H9 (cell line): ENCODE data around the gene KCND1. TPM values are rescaled to one million over a fixed set of nuclear protein-coding genes. Genes with fewer than 3 reads are reported as not detected.

Experiments used
- DNase-seq: peaks from one replicate; pipeline ENCODE4 v3.0.0-alpha.2; 2017
- H2AFZ ChIP-seq: one replicate; pipeline ENCODE4 v1.6.1; 2013; ENCODE audit warnings: mild to moderate bottlenecking, low read length, control low read depth, moderate library complexity
- H2AK5ac ChIP-seq: 2 replicates; pipeline ENCODE4 v1.6.1; 2013; ENCODE audit warnings: low read length, control low read depth, mixed read lengths; ENCODE audit not compliant: insufficient read length
- H2BK120ac ChIP-seq: one replicate; pipeline ENCODE4 v1.6.1; 2013; ENCODE audit warnings: low read depth, mild to moderate bottlenecking, low read length, control low read depth, inconsistent platforms; ENCODE audit not compliant: poor library complexity, severe bottlenecking
- H2BK12ac ChIP-seq: 2 replicates; pipeline ENCODE4 v1.6.1; 2013; ENCODE audit warnings: low read length, control low read depth, mixed read lengths, low read depth; ENCODE audit not compliant: insufficient read length
- H2BK15ac ChIP-seq: 2 replicates; pipeline ENCODE4 v1.6.1; 2013; ENCODE audit warnings: low read depth, low read length, control low read depth
- H2BK20ac ChIP-seq: one replicate; pipeline ENCODE4 v1.6.1; 2013; ENCODE audit warnings: low read depth, mild to moderate bottlenecking, low read length, control low read depth, inconsistent platforms; ENCODE audit not compliant: poor library complexity, severe bottlenecking
- H2BK5ac ChIP-seq: 2 replicates; pipeline ENCODE4 v1.6.1; 2013; ENCODE audit warnings: low read length, control low read depth, mixed read lengths; ENCODE audit not compliant: insufficient read length
- H3K14ac ChIP-seq: 2 replicates; pipeline ENCODE4 v1.6.1; 2013; ENCODE audit warnings: low read length, control low read depth; ENCODE audit not compliant: insufficient read depth
- H3K18ac ChIP-seq: 2 replicates; pipeline ENCODE4 v1.6.1; 2013; ENCODE audit warnings: low read depth, mild to moderate bottlenecking, mixed read lengths, low read length, control low read depth; ENCODE audit not compliant: insufficient read length
- H3K23ac ChIP-seq: 2 replicates; pipeline ENCODE4 v1.6.1; 2013; ENCODE audit warnings: low read length, control low read depth, mixed read lengths, low read depth; ENCODE audit not compliant: insufficient read length
- H3K23me2 ChIP-seq: 2 replicates; pipeline ENCODE4 v1.6.1; 2013; ENCODE audit warnings: low read depth, mild to moderate bottlenecking, mixed read lengths, low read length, control low read depth; ENCODE audit not compliant: insufficient read length, poor library complexity, severe bottlenecking
- H3K27ac ChIP-seq: 2 replicates; pipeline ENCODE4 v1.5.1; 2013; ENCODE audit warnings: low read length, control low read depth, mixed read lengths, low read depth; ENCODE audit not compliant: insufficient read length
- H3K27me3 ChIP-seq: 2 replicates; pipeline ENCODE4 v1.6.1; 2013; ENCODE audit warnings: low read length, control low read depth, inconsistent platforms; ENCODE audit not compliant: insufficient read depth
- H3K4ac ChIP-seq: 2 replicates; pipeline ENCODE4 v1.6.1; 2013; ENCODE audit warnings: low read depth, mild to moderate bottlenecking, control low read depth, inconsistent platforms, low read length, moderate library complexity
- H3K4me1 ChIP-seq: 2 replicates; pipeline ENCODE4 v1.6.1; 2013; ENCODE audit warnings: low read length, control low read depth, inconsistent platforms; ENCODE audit not compliant: insufficient read depth
- H3K4me2 ChIP-seq: 2 replicates; pipeline ENCODE4 v1.6.1; 2013; ENCODE audit warnings: low read length, control low read depth, mixed read lengths; ENCODE audit not compliant: insufficient read length, insufficient read depth
- H3K56ac ChIP-seq: 2 replicates; pipeline ENCODE4 v1.6.1; 2013; ENCODE audit warnings: low read depth, mild to moderate bottlenecking, mixed read lengths, low read length, control low read depth; ENCODE audit not compliant: insufficient read length
- H3K79me1 ChIP-seq: 2 replicates; pipeline ENCODE4 v1.6.1; 2013; ENCODE audit warnings: low read depth, mild to moderate bottlenecking, moderate library complexity, low read length, control low read depth, inconsistent platforms; ENCODE audit not compliant: insufficient read depth, poor library complexity, severe bottlenecking
- H3K79me2 ChIP-seq: 2 replicates; pipeline ENCODE4 v1.6.1; 2013; ENCODE audit warnings: low read length, control low read depth, inconsistent platforms; ENCODE audit not compliant: insufficient read depth
- H3K9ac ChIP-seq: 2 replicates; pipeline ENCODE4 v1.6.1; 2013; ENCODE audit warnings: low read length, control low read depth, mixed read lengths; ENCODE audit not compliant: insufficient read length; ENCODE audit errors: extremely low read depth
- H3K9me3 ChIP-seq: one replicate; pipeline ENCODE4 v1.6.1; 2013; ENCODE audit warnings: low read depth, low read length, inconsistent platforms; ENCODE audit not compliant: control insufficient read depth
- H3T11ph ChIP-seq: one replicate; pipeline ENCODE4 v1.6.1; 2013; ENCODE audit warnings: mild to moderate bottlenecking, low read length, control low read depth, inconsistent platforms
- H4K20me1 ChIP-seq: one replicate; pipeline ENCODE4 v1.6.1; 2013; ENCODE audit not compliant: control insufficient read depth, insufficient read length, insufficient read depth
- H4K5ac ChIP-seq: 2 replicates; pipeline ENCODE4 v1.6.1; 2013; ENCODE audit warnings: low read depth, mild to moderate bottlenecking, mixed read lengths, low read length, control low read depth; ENCODE audit not compliant: insufficient read length
- H4K8ac ChIP-seq: replicated peaks from 2 replicates; pipeline ENCODE4 v1.6.1; 2013; ENCODE audit warnings: low read length, control low read depth, mixed read lengths, low read depth; ENCODE audit not compliant: insufficient read length
- H4K91ac ChIP-seq: 2 replicates; pipeline ENCODE4 v1.6.1; 2013; ENCODE audit warnings: low read depth, mild to moderate bottlenecking, moderate library complexity, mixed read lengths, low read length, control low read depth; ENCODE audit not compliant: insufficient read length
- H3K27ac Mint-ChIP-seq, 3 experiments: 2 replicates in 2 of 3; 3 replicates in 1 of 3; pipeline ENCODE4 v1.8.0; 2020 to 2021; ENCODE audit warnings: mixed read lengths in 3 of 3, mild to moderate bottlenecking in 1 of 3, moderate library complexity in 1 of 3
- H3K27me3 Mint-ChIP-seq: 2 replicates; pipeline ENCODE4 v1.8.0; 2021; ENCODE audit warnings: low read depth, mild to moderate bottlenecking, moderate library complexity, mixed read lengths
- H3K36me3 Mint-ChIP-seq, 3 experiments: 2 replicates in 2 of 3; 3 replicates in 1 of 3; pipeline ENCODE4 v1.8.0; 2020 to 2021; ENCODE audit warnings: low read depth in 3 of 3, mixed read lengths in 3 of 3; ENCODE audit not compliant: insufficient read depth in 1 of 3
- H3K4me1 Mint-ChIP-seq, 2 experiments: 2 replicates each; pipeline ENCODE4 v1.8.0; 2020; ENCODE audit warnings: mixed read lengths in 2 of 2
- H3K4me3 Mint-ChIP-seq, 2 experiments: 2 replicates in 1 of 2; 3 replicates in 1 of 2; pipeline ENCODE4 v1.8.0; 2020 to 2021; ENCODE audit warnings: mild to moderate bottlenecking in 2 of 2, mixed read lengths in 2 of 2, moderate library complexity in 1 of 2
- H3K9me3 Mint-ChIP-seq, 2 experiments: 2 replicates in 1 of 2; 3 replicates in 1 of 2; pipeline ENCODE4 v1.8.0; 2020; ENCODE audit warnings: mild to moderate bottlenecking in 2 of 2, mixed read lengths in 2 of 2, moderate library complexity in 1 of 2
- CTCF ChIP-seq: fragments of 200-600 bp; sonication (generic); conservative IDR thresholded peaks from 3 replicates; pipeline ENCODE4 v1.8.0; 2021; ENCODE audit warnings: antibody characterized with exemption, mild to moderate bottlenecking
- WGBS: extraction: QIAGEN DNeasy Blood & Tissue Kit; methylation state at CpG from one replicate; pipeline ENCODE4 v1.1.7; 2013; ENCODE audit warnings: missing lambda C conversion rate, low lambda C conversion rate, mixed read lengths; ENCODE audit not compliant: insufficient read length; ENCODE audit errors: extremely low coverage; 5-methylcytosine and 5-hydroxymethylcytosine counted together
- total RNA-seq: library from RNA; stranded (reverse); gene quantifications from 2 replicates; pipeline ENCODE4 v1.2.1, GENCODE V29; 2021

KCND1 gene
- total RNA-seq, 1 experiment from 2014 or later, result 5.7 TPM

DNA sequence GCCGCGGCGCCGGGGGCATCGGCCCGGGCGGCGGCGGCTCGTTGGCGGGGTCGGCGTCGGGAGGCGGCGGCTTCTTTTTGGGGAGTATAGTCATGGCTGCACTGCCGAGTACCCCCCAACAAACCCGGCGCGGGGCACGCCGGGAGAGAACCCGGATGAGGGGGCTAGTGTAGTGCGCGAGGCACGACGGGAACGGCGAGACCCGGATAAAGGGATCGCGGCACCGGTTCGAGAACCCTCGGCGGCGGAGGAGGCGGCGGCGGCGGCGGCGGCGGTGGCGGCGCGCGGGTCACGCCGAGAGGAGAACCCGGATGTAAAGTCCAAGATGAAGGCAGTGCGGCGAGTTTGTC is 14.2 kb downstream of the KCND1 start, which contains the start of gene OTUD5:
Gene OTUD5, minus strand, starts transcription at position 131 of the 350 bp plus-strand sequence. Its CDS starts 37 bp downstream, at position 94.
- Histone ChIP-seq H3K79me1 (peaks cover 18% of the 10 kb centered on the region), H3T11ph (no peak within 1 kb of the TSS), H2BK20ac (no peak within 1 kb of the TSS), H3K56ac (no peak within 1 kb of the TSS), H3K4ac (no peak within 1 kb of the TSS), H4K91ac (no peak within 1 kb of the TSS), H2AK5ac (no peak within 1 kb of the TSS), H2BK5ac (peak within 1 kb of the TSS; percentile 86), H3K4me2 (peak within 1 kb of the TSS; percentile 86), H2BK12ac (no peak within 1 kb of the TSS), H3K9ac (peak within 1 kb of the TSS; percentile 91), H3K23ac (no peak within 1 kb of the TSS), H3K14ac (peak within 1 kb of the TSS; percentile 85), H2BK120ac (no peak within 1 kb of the TSS), H4K20me1 (peaks cover 3% of the 10 kb centered on the region), H3K79me2 (peaks cover 26% of the 10 kb centered on the region; the same call in 1 of the 2 replicates), H3K4me1 (peaks cover 2% of the 10 kb centered on the region; the same call in 1 of the 2 replicates), H2AFZ (no peak within 1 kb of the TSS), H3K23me2 (peaks cover 6% of the 10 kb centered on the region), H2BK15ac (no peak within 1 kb of the TSS), H3K27ac (peak within 1 kb of the TSS; percentile 92), H3K18ac (peak within 1 kb of the TSS; percentile 92), H3K27me3 (no peaks in the 10 kb centered on the region), H4K8ac (no peak within 1 kb of the TSS), H4K5ac (no peak within 1 kb of the TSS), H3K9me3 (no peaks in the 10 kb centered on the region)
- no peak for DNase-seq
- Mint-ChIP-seq H3K36me3 (peaks cover 11 to 54% (median 28%) of the 10 kb centered on the region in 3 experiments), H3K27me3 (peaks cover 1% of the 10 kb centered on the region), H3K27ac (peak within 1 kb of the TSS; percentile 100), H3K4me1 (peaks cover 0 to 16% of the 10 kb centered on the region in 2 experiments; a peak in 2 of 4 replicates), H3K9me3 (peaks cover 77 to 78% of the 10 kb centered on the region in 2 experiments), H3K4me3 (peak within 1 kb of the TSS; percentile 97 to 99)
- TF ChIP-seq CTCF, result no peak
- no CpG with 5 or more reads among the region's 53 CpGs for WGBS
